ENCODE results near the gene ATP5PB. TPM values are rescaled to one million over a fixed set of nuclear protein-coding genes. Genes with fewer than 3 reads are reported as not detected.
A peak's percentile ranks its signal among the peaks of the same experiment; 100 is the strongest.

The ATP5PB gene
- total and polyA plus RNA-seq, 4 donors = 194 to 256 (median 203) TPM

DNA sequence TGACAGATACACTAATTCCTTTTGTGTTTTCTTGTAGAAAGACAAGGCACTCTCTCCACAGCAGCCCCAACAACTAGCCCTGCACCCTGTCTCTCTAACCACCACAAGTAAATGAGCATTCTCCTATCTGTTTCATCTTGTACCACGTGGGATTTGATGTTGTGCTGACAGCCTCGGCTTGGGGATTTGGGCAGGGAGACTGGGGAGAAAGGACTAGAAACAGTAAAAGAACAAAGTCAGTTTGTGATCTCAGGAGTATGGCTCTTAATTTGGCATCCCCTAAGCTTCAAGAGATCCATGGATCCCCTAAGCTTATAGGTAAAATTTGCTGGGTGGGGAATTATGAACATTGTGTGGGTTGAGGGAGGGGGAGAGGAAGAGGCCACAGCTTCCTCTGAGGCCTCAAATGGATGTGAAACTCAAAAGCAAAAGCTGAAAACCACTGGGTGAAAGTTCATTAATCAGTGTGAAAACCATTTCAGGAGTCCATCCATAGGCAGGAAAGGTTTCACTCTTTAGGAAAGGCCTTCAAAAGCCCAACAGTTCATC, 27.6 kb downstream of the ATP5PB start:
- DNase-seq (no peak), ATAC-seq (ENCODE audit: insufficient read depth, low FRiP score) (no peak)
- 23 to 43% methylated on average over 2 of the region's 2 CpGs for WGBS, 2 donors
- no peaks in the 10 kb centered on the region for H3K9me3 ChIP-seq (ENCODE audit: control insufficient read depth in 4 of 4, insufficient read depth in 3 of 4, low read length in 3 of 4)
- H3K4me3 ChIP-seq = no peak overlapping the region
- peak overlapping the region in 1 of 2 donors; percentile 39 for H3K27ac ChIP-seq (ENCODE audit: low read depth in 1 of 2, low read length in 1 of 2)
- no peaks in the 10 kb centered on the region for H3K27me3 ChIP-seq (ENCODE audit: control insufficient read depth in 3 of 3, insufficient read depth in 3 of 3, low read length in 2 of 3)
- H3K9ac ChIP-seq (ENCODE audit: insufficient read depth in 1 of 2, low read length in 2 of 2) = no peak overlapping the region
- TF ChIP-seq, protein P1, sequence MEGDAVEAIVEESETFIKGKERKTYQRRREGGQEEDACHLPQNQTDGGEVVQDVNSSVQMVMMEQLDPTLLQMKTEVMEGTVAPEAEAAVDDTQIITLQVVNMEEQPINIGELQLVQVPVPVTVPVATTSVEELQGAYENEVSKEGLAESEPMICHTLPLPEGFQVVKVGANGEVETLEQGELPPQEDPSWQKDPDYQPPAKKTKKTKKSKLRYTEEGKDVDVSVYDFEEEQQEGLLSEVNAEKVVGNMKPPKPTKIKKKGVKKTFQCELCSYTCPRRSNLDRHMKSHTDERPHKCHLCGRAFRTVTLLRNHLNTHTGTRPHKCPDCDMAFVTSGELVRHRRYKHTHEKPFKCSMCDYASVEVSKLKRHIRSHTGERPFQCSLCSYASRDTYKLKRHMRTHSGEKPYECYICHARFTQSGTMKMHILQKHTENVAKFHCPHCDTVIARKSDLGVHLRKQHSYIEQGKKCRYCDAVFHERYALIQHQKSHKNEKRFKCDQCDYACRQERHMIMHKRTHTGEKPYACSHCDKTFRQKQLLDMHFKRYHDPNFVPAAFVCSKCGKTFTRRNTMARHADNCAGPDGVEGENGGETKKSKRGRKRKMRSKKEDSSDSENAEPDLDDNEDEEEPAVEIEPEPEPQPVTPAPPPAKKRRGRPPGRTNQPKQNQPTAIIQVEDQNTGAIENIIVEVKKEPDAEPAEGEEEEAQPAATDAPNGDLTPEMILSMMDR (IDR thresholded peaks at IDR 0.05; ENCODE audit: control extremely low read depth, extremely low read depth) = no peak
- peaks cover 0 to 8% (median 6%) of the 10 kb centered on the region in 4 donors for H3K36me3 ChIP-seq (ENCODE audit: control insufficient read depth in 4 of 4, insufficient read depth in 4 of 4, low read length in 4 of 4)
- peaks cover 0 to 10% (median 1%) of the 10 kb centered on the region in 5 donors for H3K4me1 ChIP-seq (ENCODE audit: control insufficient read depth in 5 of 5, insufficient read depth in 5 of 5, low read length in 5 of 5)

DNA sequence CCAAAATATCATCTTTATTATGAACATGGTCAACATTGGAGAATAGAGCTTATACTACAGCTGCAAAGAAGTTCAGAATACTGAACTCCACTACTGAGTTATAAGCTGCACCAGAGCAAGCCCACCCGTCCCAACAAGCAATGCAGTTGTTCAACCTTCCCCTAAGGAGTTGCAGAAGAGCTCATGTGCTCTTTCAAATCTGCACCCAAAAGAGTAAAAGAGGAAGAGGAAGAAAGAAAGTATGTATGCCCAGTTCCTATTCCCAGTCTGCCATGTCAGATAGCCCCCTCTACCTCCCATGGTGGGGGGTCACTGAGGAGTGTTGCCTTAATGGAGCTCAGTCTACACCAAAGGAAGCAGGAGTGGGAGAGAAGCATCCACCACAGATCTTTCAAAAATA, 31.4 kb downstream of the ATP5PB start:
- DNase-seq (no peak), ATAC-seq (ENCODE audit: insufficient read depth, low FRiP score) (no peak)
- 41 to 51% methylated on average over 1 of the region's 1 CpG for WGBS, 2 donors
- H3K4me1 ChIP-seq (ENCODE audit: control insufficient read depth in 5 of 5, insufficient read depth in 5 of 5, low read length in 5 of 5) = peaks cover 0 to 5% (median 2%) of the 10 kb centered on the region in 5 donors
- no peaks in the 10 kb centered on the region for H3K27me3 ChIP-seq (ENCODE audit: control insufficient read depth in 3 of 3, insufficient read depth in 3 of 3, low read length in 2 of 3)
- H3K9me3 ChIP-seq (ENCODE audit: control insufficient read depth in 4 of 4, insufficient read depth in 3 of 4, low read length in 3 of 4) = no peaks in the 10 kb centered on the region
- TF ChIP-seq, protein P1 (IDR thresholded peaks at IDR 0.05; ENCODE audit: control extremely low read depth, extremely low read depth) = no peak
- H3K4me3 ChIP-seq = no peak overlapping the region
- H3K27ac ChIP-seq (ENCODE audit: low read depth in 1 of 2, low read length in 1 of 2) = peak overlapping the region in 1 of 2 donors; percentile 24
- no peak overlapping the region for H3K9ac ChIP-seq (ENCODE audit: insufficient read depth in 1 of 2, low read length in 2 of 2)
- H3K36me3 ChIP-seq (ENCODE audit: control insufficient read depth in 4 of 4, insufficient read depth in 4 of 4, low read length in 4 of 4) = peaks cover 0 to 5% (median 0%) of the 10 kb centered on the region in 4 donors

DNA sequence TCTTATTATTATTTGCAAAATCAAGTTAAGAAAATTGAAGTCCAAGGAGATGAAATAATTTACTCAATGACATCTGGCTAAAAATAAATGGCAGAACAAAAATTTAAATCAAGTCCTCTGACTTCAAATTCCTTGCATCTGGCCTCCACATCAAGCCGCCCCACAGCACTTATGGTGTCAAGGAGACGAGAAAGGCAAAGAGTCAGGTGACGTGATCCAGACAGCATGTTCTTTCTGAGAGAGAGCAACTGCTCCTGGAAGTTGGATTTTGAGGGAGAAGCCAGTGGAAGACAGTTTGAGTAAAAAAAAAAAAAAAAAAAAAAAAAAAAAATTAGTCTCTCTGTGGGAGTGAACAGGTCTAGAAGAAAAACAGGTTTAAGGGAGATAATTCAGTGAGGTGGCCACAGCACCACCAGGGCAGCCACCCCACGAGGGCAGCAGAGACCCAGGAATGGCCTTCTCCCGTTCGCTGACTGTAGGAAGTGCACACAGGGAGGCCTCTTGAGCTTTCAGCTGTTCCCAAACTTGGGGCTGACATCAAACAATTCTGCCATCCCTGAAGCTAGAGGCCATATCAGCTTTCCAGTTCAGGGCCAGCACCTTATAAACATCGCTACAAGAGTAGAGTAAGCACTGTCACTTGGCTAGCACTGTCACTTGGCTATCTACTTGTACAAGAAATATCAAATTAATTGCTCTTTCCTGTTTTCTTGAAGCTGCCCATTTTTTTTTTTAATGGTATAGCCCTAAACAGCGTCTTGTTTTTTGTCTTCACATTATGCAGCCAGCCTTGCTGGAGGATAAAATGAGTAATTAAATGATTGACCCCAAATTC, 32.3 kb downstream of the ATP5PB start:
- TF ChIP-seq, protein P1 (IDR thresholded peaks at IDR 0.05; ENCODE audit: control extremely low read depth, extremely low read depth) = peak; percentile 86
- 36% methylated on average over 8 of the region's 8 CpGs for WGBS, 2 donors
- peaks cover 0 to 4% (median 2%) of the 10 kb centered on the region in 5 donors for H3K4me1 ChIP-seq (ENCODE audit: control insufficient read depth in 5 of 5, insufficient read depth in 5 of 5, low read length in 5 of 5)
- peak overlapping the region in 1 of 2 donors; percentile 27 for H3K9ac ChIP-seq (ENCODE audit: insufficient read depth in 1 of 2, low read length in 2 of 2)
- DNase-seq (peak; percentile 83 to 87 (median 87)), ATAC-seq (ENCODE audit: insufficient read depth, low FRiP score) (peak; percentile 85)
- H3K9me3 ChIP-seq (ENCODE audit: control insufficient read depth in 4 of 4, insufficient read depth in 3 of 4, low read length in 3 of 4) = no peaks in the 10 kb centered on the region
- no peaks in the 10 kb centered on the region for H3K27me3 ChIP-seq (ENCODE audit: control insufficient read depth in 3 of 3, insufficient read depth in 3 of 3, low read length in 2 of 3)
- H3K36me3 ChIP-seq (ENCODE audit: control insufficient read depth in 4 of 4, insufficient read depth in 4 of 4, low read length in 4 of 4) = peaks cover 0 to 5% (median 0%) of the 10 kb centered on the region in 4 donors
- H3K4me3 ChIP-seq = no peak overlapping the region
- no peak overlapping the region for H3K27ac ChIP-seq (ENCODE audit: low read depth in 1 of 2, low read length in 1 of 2)
